BJ (cell line): ENCODE data around the gene IFIT5. TPM values are rescaled to one million over a fixed set of nuclear protein-coding genes. Genes with fewer than 3 reads are reported as not detected.

Experiments used
- CTCF ChIA-PET: fragments of 350-600 bp; formaldehyde crosslinking; extraction: SDS; loops from one replicate; lab custom pipeline; 2021; ENCODE audit warnings: antibody characterized with exemption, inconsistent platforms; lab: Yijun Ruan, JAX
- POLR2A ChIA-PET: fragments of 300-600 bp; sonication (Branson Sonifier 250); formaldehyde crosslinking; extraction: SDS; loops from one replicate; lab custom pipeline; 2021; ENCODE audit warnings: antibody characterized with exemption; lab: Charles Lee
- DNase-seq: peaks from one replicate; pipeline ENCODE4 v3.0.0-alpha.2; 2011; ENCODE audit warnings: low read depth
- H3K27me3 ChIP-seq: 2 replicates; pipeline ENCODE4 v1.6.0; 2011; ENCODE audit warnings: low read length; ENCODE audit not compliant: control insufficient read depth, insufficient read depth
- H3K36me3 ChIP-seq: 2 replicates; pipeline ENCODE4 v1.5.1; 2011; ENCODE audit warnings: low read length; ENCODE audit not compliant: control insufficient read depth, insufficient read depth
- H3K4me3 ChIP-seq: 2 replicates; pipeline ENCODE4 v1.5.1; 2011; ENCODE audit warnings: low read depth, mild to moderate bottlenecking, control low read depth, low read length
- CTCF ChIP-seq: IDR thresholded peaks from 2 replicates; pipeline ENCODE4 v1.5.1; 2011; ENCODE audit warnings: low read depth, mild to moderate bottlenecking, control low read depth, inconsistent platforms, low read length, moderate library complexity; ENCODE audit not compliant: insufficient read depth
- polyA plus RNA-seq: library from polyadenylated mRNA; depleted of rRNA; stranded (reverse); fragments of >200 nt; gene quantifications from 2 replicates; pipeline ENCODE4 v1.2.3, GENCODE V29; 2011

IFIT5 gene
- polyA plus RNA-seq, 1 experiment: 6.5 TPM

- Histone ChIP-seq H3K4me3 (no peak overlapping the region), H3K36me3 (no peaks in the 10 kb centered on the region), H3K27me3 (no peaks in the 10 kb centered on the region)
- no peak for TF ChIP-seq CTCF
- no peak for DNase-seq
- CTCF ChIA-PET: interaction anchor here (0.6 to 1.4 kb wide), 3 partner anchors 136 to 196 kb away, joined by 3 read pairs; no protein-coding TSS in a partner anchor
- POLR2A ChIA-PET: no interaction called here
Observed at GRCh38 chr10:89371079-89371478, 43.3 kb upstream of the IFIT5 start.

GRCh38 chr10:89371987-89372386 is 42.4 kb upstream of the IFIT5 start:
- CTCF ChIA-PET: interaction anchor here (0.6 to 1.4 kb wide), 4 partner anchors 46 to 195 kb away, joined by 3 read pairs; no protein-coding TSS in a partner anchor
- H3K36me3 ChIP-seq: no peaks in the 10 kb centered on the region
- TF ChIP-seq CTCF: no peak
- H3K27me3 ChIP-seq: no peaks in the 10 kb centered on the region
- no peak for DNase-seq
- no peak overlapping the region for H3K4me3 ChIP-seq
- POLR2A ChIA-PET: interaction anchor here (0.6 kb wide), 1 partner anchor 70 kb away, joined by 3 read pairs; no protein-coding TSS in a partner anchor

- DNase-seq: peak; percentile 92
- Histone ChIP-seq H3K36me3 (no peaks in the 10 kb centered on the region), H3K4me3 (no peak overlapping the region), H3K27me3 (no peaks in the 10 kb centered on the region)
- ChIA-PET POLR2A (interaction anchor here (0.7 kb wide), 2 partner anchors 18 to 399 kb away, joined by 4 to 6 read pairs; partner anchors contain the start of gene IFIT1), CTCF (interaction anchor here (1.1 to 1.2 kb wide), 2 partner anchors 53 to 103 kb away, joined by 3 to 4 read pairs; no protein-coding TSS in a partner anchor)
- no peak for TF ChIP-seq CTCF
Observed at GRCh38 chr10:89373916-89374711, 40.3 kb upstream of the IFIT5 start.

- Histone ChIP-seq H3K4me3 (no peak overlapping the region), H3K36me3 (no peaks in the 10 kb centered on the region), H3K27me3 (no peaks in the 10 kb centered on the region)
- TF ChIP-seq CTCF: no peak
- ChIA-PET POLR2A (interaction anchor here (0.7 kb wide), 1 partner anchor 398 kb away, joined by 4 read pairs; no protein-coding TSS in a partner anchor), CTCF (interaction anchor here (0.6 to 1.2 kb wide), 2 partner anchors 52 to 157 kb away, joined by 3 read pairs; no protein-coding TSS in a partner anchor)
- DNase-seq: no peak
Observed at GRCh38 chr10:89374713-89375141, 39.6 kb upstream of the IFIT5 start.
